ENCODE measurements around the gene TRMT2A.

GRCh38 chr22:20151276-20151588, 34.2 kb upstream of the TRMT2A start:
- TF ChIP-seq CTCF (IDR thresholded peaks at IDR 0.05) (no peak), POLR2AphosphoS5 (IDR thresholded peaks at IDR 0.05) (no peak), POLR2A (IDR thresholded peaks at IDR 0.05) (no peak), EP300 (IDR thresholded peaks at IDR 0.05) (no peak)
